Measurements from ENCODE around the gene PCSK9. TPM values are rescaled to one million over a fixed set of nuclear protein-coding genes. Genes with fewer than 3 reads are reported as not detected.

The PCSK9 gene
- total RNA-seq = 14.8 and 18.3 TPM in 2 replicates

GRCh38 chr1:55039342-55040082 is at the start of gene PCSK9:
PCSK9 (plus strand) TSS chr1:55039548; CDS start chr1:55039838, 290 bp downstream.

GRCh38 chr1:54998677-54999076 is 40.7 kb upstream of the PCSK9 start, which contains the start of gene BSND:
BSND (plus strand) TSS chr1:54998933; CDS start chr1:54999187, 254 bp downstream.

Other genes starting within 250 kb of the PCSK9 start
- gene TTC22, start 238.2 kb upstream of the PCSK9 start, total RNA-seq = not detected in 2 replicates
- gene DHCR24, start 152.4 kb upstream of the PCSK9 start, total RNA-seq = 295 and 499 TPM in 2 replicates
- 0.24 TPM in 1 of 2 replicates, not detected in the other for gene TMEM61, start 58.9 kb upstream of the PCSK9 start, total RNA-seq
- not detected in 2 replicates for gene BSND, start 40.6 kb upstream of the PCSK9 start, total RNA-seq
- 49.2 and 51.4 TPM in 2 replicates for gene USP24, start 175.8 kb downstream of the PCSK9 start, total RNA-seq

Measured in hair follicle dermal papilla cell (primary cell).